Measurements from ENCODE around the gene ARID1B. TPM values are rescaled to one million over a fixed set of nuclear protein-coding genes. Genes with fewer than 3 reads are reported as not detected.

Gene ARID1B
- total RNA-seq, 1 donor from 2014 or later, result 62.1 TPM

GRCh38 chr6:156901309-156902019 lies 124.3 kb downstream of the ARID1B start:
- Mint-ChIP-seq H3K27ac (no peak overlapping the region), H3K27me3 (ENCODE audit: insufficient read depth, low read depth) (no peaks in the 10 kb centered on the region), H3K4me3 (no peak overlapping the region), H3K4me1 (peaks cover 16% of the 10 kb centered on the region), H3K9me3 (no peaks in the 10 kb centered on the region), H3K36me3 (no peaks in the 10 kb centered on the region)
- Histone ChIP-seq H3K9me3 (ENCODE audit: low read depth) (no peaks in the 10 kb centered on the region), H2AFZ (replicated peaks) (no peak overlapping the region), H3K9ac (no peak overlapping the region), H4K20me1 (ENCODE audit: low read depth) (peaks cover 47% of the 10 kb centered on the region), H3K79me2 (ENCODE audit: low read depth) (peaks cover 74% of the 10 kb centered on the region), H3K4me2 (no peak overlapping the region), H3K4me3 (no peak overlapping the region), H3K36me3 (no peaks in the 10 kb centered on the region), H3K4me1 (no peaks in the 10 kb centered on the region), H3F3A (ENCODE audit: low read depth) (no peaks in the 10 kb centered on the region), H3K27me3 (no peaks in the 10 kb centered on the region), H3K27ac (peak overlapping the region; percentile 18)
- TF ChIP-seq EZH2phosphoT487 (IDR thresholded peaks at IDR 0.05) (no peak), CTCF (IDR thresholded peaks at IDR 0.05) (no peak), EZH2 (IDR thresholded peaks at IDR 0.05) (no peak)
- DNase-seq (ENCODE audit: low spot score), result no peak

- peaks cover 2% of the 10 kb centered on the region for H3K27me3 Mint-ChIP-seq (ENCODE audit: insufficient read depth, low read depth)
- no peaks in the 10 kb centered on the region for H3K36me3 ChIP-seq
- no peak overlapping the region for H3K4me2 ChIP-seq
- peaks cover 16% of the 10 kb centered on the region for H3K4me1 Mint-ChIP-seq
- no peaks in the 10 kb centered on the region for H3K9me3 ChIP-seq (ENCODE audit: low read depth)
- no peak overlapping the region for H3K9ac ChIP-seq
- no peaks in the 10 kb centered on the region for H3K9me3 Mint-ChIP-seq
- no peak overlapping the region for H3K27ac ChIP-seq
- DNase-seq (ENCODE audit: low spot score), result no peak
- no peaks in the 10 kb centered on the region for H3K27me3 ChIP-seq
- H3K36me3 Mint-ChIP-seq, result no peaks in the 10 kb centered on the region
- no peak overlapping the region for H3K4me3 ChIP-seq
- TF ChIP-seq EZH2phosphoT487 (IDR thresholded peaks at IDR 0.05) (no peak), CTCF (IDR thresholded peaks at IDR 0.05) (no peak), EZH2 (IDR thresholded peaks at IDR 0.05) (no peak)
- no peak overlapping the region for H3K4me3 Mint-ChIP-seq
- no peaks in the 10 kb centered on the region for H3F3A ChIP-seq (ENCODE audit: low read depth)
- H3K27ac Mint-ChIP-seq, result no peak overlapping the region
- no peak overlapping the region for H2AFZ ChIP-seq (replicated peaks)
- peaks cover 51% of the 10 kb centered on the region for H4K20me1 ChIP-seq (ENCODE audit: low read depth)
- H3K4me1 ChIP-seq, result peaks cover 5% of the 10 kb centered on the region
- H3K79me2 ChIP-seq (ENCODE audit: low read depth), result peaks cover 76% of the 10 kb centered on the region
These were observed 125.6 kb downstream of the ARID1B start for GRCh38 chr6:156902782-156903181.

- no peak overlapping the region for H3K27ac Mint-ChIP-seq
- H3K9me3 ChIP-seq (ENCODE audit: low read depth), result no peaks in the 10 kb centered on the region
- H3K79me2 ChIP-seq (ENCODE audit: low read depth), result peaks cover 75% of the 10 kb centered on the region
- H2AFZ ChIP-seq (replicated peaks), result no peak overlapping the region
- no peak overlapping the region for H3K4me3 Mint-ChIP-seq
- peaks cover 13% of the 10 kb centered on the region for H3K4me1 Mint-ChIP-seq
- H3F3A ChIP-seq (ENCODE audit: low read depth), result no peaks in the 10 kb centered on the region
- no peak for DNase-seq (ENCODE audit: low spot score)
- no peak overlapping the region for H3K4me2 ChIP-seq
- H3K27me3 ChIP-seq, result no peaks in the 10 kb centered on the region
- H3K9me3 Mint-ChIP-seq, result no peaks in the 10 kb centered on the region
- H3K36me3 ChIP-seq, result no peaks in the 10 kb centered on the region
- H3K9ac ChIP-seq, result no peak overlapping the region
- H3K36me3 Mint-ChIP-seq, result peaks cover 6% of the 10 kb centered on the region
- H3K27me3 Mint-ChIP-seq (ENCODE audit: insufficient read depth, low read depth), result peaks cover 2% of the 10 kb centered on the region
- TF ChIP-seq CTCF (IDR thresholded peaks at IDR 0.05) (no peak), EZH2 (IDR thresholded peaks at IDR 0.05) (no peak), EZH2phosphoT487 (IDR thresholded peaks at IDR 0.05) (no peak)
- peaks cover 5% of the 10 kb centered on the region for H3K4me1 ChIP-seq
- no peak overlapping the region for H3K27ac ChIP-seq
- peaks cover 49% of the 10 kb centered on the region for H4K20me1 ChIP-seq (ENCODE audit: low read depth)
- no peak overlapping the region for H3K4me3 ChIP-seq
These were observed 127.2 kb downstream of the ARID1B start for GRCh38 chr6:156904176-156904967.

Data from neural progenitor cell (in vitro differentiated cells).